SW480 (cell line): ENCODE results near the gene RIBC2.
"Not testable (repeated sequence)": the region's sequence is repeated elsewhere in the genome, so short reads cannot be mapped to it uniquely, and the experiment has no call there.

Experiments used
- DNase-seq: peaks from one replicate; pipeline ENCODE4 v3.0.0-alpha.2; 2016; ENCODE audit warnings: low spot score

RIBC2 gene

GRCh38 chr22:45424241-45424731 lies 10.8 kb downstream of the RIBC2 start:
- DNase-seq, result no peak

GRCh38 chr22:45425101-45425500 lies 11.6 kb downstream of the RIBC2 start:
- no peak for DNase-seq

GRCh38 chr22:45425531-45426265 lies 12.2 kb downstream of the RIBC2 start:
- no peak for DNase-seq

GRCh38 chr22:45426387-45426786 lies 12.9 kb downstream of the RIBC2 start:
- DNase-seq, result no peak

GRCh38 chr22:45427114-45427513 lies 13.6 kb downstream of the RIBC2 start:
- no peak for DNase-seq

DNA sequence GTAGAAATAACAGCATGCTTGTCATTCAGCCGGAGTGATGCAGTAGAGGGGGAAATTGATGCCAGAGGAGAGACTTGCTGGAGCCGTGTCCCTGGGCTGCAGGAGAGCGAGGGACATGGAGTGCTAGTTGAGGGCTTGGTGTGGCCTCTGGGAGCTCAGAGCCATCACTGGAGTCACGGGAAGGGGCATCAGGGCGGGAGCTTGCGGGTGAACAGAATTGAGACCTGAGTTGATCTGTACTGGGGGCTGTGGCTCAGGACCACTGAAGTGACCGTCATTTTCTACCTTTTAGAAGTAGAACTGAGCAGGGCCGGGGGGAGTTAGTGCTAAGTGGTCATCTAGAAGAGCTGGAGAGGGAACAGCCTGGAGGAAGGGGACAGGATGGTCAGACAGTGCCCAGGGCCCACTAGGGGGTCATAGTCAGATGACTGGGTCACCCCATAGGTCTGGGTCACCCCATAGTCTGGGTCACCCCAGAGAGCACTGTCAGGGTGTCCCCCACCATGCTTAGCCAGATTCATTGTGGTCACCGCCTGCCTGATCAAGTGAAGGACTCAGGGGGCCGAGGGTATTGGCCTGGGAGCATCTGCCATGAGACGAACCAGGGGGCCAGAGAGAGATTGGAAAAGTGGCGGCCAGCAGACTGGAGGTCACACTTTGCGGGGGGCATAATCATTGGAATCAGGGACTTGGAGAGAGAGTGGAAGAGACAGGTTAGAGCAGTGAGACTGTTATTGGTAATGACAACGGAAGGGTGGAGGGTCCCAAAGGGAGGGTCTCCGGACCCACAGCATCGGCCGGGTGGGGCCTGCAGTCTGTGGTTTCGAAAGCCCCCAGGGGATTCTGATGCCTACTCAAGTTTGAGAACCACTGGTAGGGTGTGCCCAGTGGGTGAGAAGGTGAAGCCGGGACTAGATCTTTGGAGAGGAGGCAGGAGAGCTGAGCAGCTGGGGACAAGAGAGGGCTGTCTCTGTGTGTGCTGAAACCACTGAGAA lies 15.2 kb downstream of the RIBC2 start:
- no peak for DNase-seq

DNA sequence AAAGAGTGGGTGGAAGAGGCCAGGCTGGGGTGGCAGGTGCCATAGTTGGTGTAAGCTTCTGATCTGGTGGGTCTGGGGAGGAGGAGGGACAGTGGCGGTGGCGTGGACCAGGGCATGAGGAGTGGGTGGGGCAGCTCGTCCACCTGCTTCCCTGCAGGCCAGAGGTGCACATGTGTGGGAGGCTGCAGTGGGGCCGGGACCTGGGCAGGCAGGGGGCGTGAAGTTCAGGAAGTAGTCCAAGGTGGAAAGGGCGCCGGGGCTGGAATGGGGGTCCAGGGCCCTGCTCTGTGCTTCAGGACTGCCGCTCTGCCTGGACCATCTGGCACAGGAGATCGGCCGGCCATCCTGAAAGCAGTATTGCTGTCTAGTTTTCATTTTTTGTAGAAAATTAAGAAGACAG lies 15.9 kb downstream of the RIBC2 start:
- no peak for DNase-seq

DNA sequence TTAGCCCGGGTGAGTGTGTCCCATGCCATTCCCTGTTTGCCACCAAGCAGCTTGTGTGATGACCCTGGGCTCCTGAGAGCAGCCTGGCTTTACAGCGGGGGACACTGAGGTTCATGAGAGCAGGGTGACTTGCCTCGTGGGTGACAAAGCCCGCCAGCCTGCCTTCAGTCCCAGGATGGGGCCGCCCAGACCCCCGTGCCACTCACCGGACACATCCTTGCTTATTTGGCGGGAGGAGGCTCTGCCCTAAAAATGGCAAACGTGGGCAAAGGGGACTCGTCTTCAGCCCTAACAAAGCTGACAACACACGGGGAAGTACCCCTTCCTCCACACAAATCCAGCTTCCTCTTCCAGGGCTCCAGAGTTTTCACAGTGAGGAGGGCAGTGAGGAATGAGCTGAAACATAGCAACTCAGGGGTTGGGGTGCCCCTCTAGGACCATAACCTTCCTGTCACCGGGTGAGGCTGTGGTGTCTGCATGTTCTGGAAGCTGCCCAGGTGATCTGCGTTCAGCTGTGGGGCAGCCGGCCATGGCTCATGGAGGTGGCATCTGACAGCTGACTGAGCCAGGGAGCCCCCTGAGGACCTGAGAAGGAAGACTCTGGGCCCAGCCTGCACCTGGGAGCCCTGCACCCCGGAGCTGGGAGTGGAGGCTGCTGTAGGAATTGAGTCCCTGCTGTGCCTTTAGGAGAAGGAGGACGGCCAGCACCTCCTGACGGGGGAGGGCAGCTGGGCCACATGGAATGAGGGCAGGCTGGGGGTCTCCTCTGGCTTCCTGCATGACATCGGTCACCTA lies 16.7 kb downstream of the RIBC2 start:
- DNase-seq, result no peak

- DNase-seq, result no peak
These were observed 17.4 kb downstream of the RIBC2 start for GRCh38 chr22:45430871-45431270.

- DNase-seq, result no peak
These were observed 21.5 kb downstream of the RIBC2 start for GRCh38 chr22:45434981-45435380.

- peak; percentile 77 for DNase-seq
These were observed 22.1 kb downstream of the RIBC2 start for GRCh38 chr22:45435544-45436139.

GRCh38 chr22:45436871-45437517 lies 23.5 kb downstream of the RIBC2 start:
- not testable (repeated sequence) for DNase-seq

- DNase-seq, result no peak
These were observed 24.8 kb downstream of the RIBC2 start for GRCh38 chr22:45438336-45438735.

- not testable (repeated sequence) for DNase-seq
These were observed 27.2 kb downstream of the RIBC2 start for GRCh38 chr22:45440688-45441087.

- peak; percentile 78 for DNase-seq
These were observed 27.6 kb downstream of the RIBC2 start for GRCh38 chr22:45441138-45441537.

DNA sequence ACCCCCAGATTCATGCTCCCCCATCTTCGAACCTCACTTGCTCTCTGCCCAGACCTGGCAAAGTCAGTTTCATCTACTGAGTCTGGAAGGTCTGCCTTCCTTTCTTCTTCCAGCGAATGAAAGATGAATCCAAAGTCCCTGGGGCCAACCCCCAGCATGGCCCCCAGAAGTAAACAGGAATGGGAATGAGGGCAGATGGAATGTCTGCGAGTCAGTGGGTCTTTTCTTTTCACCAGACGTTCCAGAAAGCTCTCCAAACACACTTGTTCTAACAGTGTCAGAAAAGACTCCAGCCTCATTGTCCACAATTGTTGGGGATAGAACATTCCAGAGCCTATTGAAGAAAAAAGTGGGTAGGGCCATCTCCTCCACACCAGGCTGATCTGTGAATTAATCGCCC lies 28.6 kb downstream of the RIBC2 start:
- DNase-seq, result no peak

- DNase-seq, result no peak
These were observed 30.7 kb downstream of the RIBC2 start for GRCh38 chr22:45444168-45444567.

GRCh38 chr22:45445031-45445710 lies 31.7 kb downstream of the RIBC2 start:
- no peak for DNase-seq

- DNase-seq, result no peak
These were observed 32.7 kb downstream of the RIBC2 start for GRCh38 chr22:45446216-45446615.

GRCh38 chr22:45447596-45447995 lies 34.1 kb downstream of the RIBC2 start:
- not testable (repeated sequence) for DNase-seq

GRCh38 chr22:45448431-45448830 lies 34.9 kb downstream of the RIBC2 start:
- no peak for DNase-seq
